ENCODE measurements around the gene S100A12.

S100A12 gene

DNA sequence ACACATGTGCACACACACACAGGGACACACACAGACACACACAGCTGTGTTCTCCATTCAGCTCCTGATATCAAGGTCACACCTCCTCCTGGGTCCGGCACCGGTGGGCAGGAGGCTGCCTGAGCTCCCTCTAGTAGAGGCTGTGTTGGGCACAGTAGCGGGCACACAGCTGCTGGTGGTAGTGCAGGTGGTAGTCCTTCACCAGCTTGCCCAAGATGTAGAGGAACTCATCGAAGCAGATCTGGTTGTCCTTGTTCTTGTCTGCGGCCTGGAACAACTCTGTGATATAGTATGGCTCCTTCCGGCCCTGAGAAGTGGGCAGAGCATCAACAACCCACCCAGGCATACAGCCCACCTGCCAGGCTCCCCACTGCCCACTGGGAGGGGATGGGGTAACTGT, 21.0 kb upstream of the S100A12 start:
- no peak for DNase-seq

DNA sequence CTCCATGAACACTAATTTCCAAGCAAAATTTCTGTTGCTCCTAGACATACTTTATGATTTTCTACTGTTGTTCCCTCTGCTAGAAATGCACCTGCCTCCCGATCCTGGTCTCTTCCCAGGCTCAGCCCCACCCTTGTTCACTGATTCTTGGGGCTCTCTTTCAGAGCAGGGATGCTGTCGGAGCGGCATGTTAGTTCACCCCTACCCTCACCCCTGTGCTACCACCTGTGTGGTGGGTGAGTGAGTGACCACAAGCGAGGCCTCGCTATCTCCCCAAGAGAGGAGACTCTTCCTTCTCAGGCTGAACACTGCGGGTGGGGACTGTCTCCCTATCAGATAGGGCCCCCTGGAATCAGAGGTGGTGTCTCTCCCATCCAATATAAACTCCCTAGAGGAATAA, 20.4 kb upstream of the S100A12 start:
- DNase-seq: no peak

DNA sequence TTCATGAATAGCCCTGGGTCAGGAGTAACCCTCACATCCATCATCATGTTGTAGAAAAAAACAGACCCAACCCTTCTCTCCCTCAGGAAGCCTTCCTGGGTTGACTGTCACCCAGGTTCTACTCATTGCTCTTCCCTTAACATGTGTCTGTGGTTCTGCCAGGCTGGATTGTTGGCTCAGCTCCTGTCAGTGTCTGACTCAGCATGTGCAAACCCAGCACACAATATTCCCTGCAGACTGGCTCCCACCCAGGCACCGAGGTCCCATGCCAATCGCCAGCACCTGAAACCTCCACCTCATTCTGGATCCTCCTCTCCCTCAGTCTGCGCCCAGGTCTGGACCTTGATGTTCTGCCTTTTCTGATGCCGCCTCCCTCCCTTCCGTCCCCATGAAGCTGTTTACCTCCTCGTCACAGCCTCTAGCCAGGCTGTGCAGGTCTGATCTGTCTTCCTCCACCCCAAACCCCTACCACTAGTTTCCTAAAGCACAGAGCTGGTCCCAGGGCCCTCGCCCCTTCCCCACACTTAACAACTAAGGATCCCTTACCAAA, 19.8 kb upstream of the S100A12 start:
- no peak for DNase-seq

DNA sequence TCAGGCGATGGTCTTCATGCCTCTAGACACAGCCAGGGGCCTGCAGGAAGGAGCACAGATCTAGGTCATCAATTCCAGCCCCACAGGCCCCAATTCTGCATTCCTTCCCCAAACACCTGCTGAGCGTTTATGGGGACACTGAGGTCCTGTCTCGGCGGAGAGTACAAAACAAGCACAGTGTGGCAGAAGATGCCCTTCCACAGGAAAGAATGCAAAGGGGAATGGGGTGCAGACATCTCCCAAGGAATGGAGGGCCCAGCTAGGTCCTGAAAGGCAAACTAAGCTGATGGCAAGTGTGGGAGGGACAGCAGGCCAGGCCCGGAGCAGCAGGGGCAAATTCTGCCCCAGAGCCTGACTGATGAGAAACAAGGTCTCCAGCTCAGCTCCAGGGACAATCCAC, 19.0 kb upstream of the S100A12 start:
- DNase-seq: no peak

DNA sequence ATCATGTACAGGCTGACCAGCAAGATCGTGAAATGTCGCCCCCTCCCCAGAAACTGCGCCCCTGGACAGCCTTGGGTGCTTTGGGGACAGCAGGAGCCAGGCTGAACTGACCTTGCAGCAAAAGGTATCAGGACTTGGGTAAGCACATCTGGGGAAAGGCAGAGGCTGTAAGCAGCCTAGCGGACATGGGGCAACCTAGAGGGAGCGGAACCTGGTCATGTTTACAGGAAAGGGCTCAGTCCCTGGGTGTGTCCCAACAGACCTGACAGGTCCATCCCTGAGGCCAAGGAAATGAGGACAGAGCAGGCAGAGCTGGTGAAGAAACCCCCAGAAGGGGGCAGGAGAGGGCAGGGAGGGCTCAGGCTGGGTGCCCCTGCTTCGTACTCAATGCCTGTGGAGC, 18.5 kb upstream of the S100A12 start:
- no peak for DNase-seq

DNA sequence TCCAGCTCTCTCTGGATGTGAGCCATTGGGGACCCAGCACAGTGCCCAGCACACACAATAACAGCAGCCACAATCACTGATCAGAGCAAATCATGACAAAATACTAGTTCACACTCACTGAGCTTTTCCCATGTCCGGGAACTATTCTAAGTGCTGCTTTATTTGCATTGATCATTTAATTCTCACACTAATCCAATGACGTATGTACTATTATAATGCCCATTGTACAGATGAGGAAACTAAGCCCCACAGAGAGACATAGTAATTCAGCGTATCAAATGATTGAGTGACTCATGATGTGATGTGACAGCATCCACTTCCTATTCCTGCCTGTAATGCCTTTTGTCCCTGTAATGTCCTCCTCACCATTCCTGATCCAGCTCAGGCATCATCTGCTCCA, 17.4 kb upstream of the S100A12 start:
- no peak for DNase-seq

DNA sequence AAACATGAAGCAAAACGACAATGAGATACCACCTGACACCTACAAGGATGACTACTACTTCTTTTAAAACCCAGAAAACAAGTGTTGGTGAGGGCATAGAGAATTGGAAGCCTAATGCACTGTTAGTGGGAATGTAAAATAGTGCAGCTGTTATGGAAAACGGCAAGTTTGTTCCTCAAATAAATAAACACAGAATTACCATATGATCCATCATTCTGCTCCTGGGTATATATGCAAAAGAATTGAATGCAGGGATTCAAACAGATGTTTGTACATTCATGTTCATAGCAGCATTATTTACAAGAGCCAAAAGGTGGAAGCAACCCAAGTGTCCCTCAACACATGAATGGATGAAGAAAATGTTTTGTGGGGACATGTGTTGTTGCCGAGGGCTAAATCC, 16.8 kb upstream of the S100A12 start:
- DNase-seq: no peak

DNA sequence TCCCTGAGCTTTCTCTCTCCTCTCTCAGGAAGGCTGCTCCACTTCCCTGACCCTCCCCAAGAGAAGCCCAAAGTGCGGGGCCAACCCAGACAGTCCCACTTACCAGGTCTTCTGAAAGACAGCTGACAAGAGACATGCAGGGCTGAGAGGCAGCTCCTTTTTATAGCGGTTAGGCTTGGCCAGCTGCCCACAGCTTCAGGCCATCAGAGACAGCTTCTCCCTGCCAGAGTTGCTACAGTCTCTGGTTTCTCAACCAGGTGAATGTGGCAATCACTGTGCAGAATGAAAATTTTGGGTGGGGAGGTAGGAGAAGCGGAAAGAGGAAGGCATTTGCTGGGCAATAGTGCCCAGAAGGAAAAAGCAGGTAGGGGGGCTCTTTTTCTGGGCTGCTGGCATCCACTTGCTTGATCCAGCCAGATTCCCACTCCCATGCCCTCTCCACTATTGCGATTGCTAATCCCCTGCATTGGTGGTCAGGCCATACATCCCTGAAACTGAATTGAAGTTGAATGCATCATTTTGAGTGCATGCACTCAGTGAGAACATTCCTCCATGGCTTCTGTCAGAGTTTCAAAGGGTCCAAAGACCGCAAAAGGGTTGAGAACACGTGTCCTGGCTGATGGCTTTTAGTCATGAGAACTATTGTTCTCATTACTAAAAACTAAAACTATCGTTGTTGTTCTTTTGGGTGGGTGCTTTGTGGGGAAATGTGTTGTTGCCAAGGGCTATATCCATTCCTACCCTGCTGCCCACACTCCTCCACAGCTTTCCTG, 15.7 kb upstream of the S100A12 start, which contains the start of gene S100A8:
S100A8 (minus strand) TSS at position 136 of the 773 bp plus-strand sequence. CDS start 538 bp downstream, outside the sequence.
- DNase-seq: no peak

DNA sequence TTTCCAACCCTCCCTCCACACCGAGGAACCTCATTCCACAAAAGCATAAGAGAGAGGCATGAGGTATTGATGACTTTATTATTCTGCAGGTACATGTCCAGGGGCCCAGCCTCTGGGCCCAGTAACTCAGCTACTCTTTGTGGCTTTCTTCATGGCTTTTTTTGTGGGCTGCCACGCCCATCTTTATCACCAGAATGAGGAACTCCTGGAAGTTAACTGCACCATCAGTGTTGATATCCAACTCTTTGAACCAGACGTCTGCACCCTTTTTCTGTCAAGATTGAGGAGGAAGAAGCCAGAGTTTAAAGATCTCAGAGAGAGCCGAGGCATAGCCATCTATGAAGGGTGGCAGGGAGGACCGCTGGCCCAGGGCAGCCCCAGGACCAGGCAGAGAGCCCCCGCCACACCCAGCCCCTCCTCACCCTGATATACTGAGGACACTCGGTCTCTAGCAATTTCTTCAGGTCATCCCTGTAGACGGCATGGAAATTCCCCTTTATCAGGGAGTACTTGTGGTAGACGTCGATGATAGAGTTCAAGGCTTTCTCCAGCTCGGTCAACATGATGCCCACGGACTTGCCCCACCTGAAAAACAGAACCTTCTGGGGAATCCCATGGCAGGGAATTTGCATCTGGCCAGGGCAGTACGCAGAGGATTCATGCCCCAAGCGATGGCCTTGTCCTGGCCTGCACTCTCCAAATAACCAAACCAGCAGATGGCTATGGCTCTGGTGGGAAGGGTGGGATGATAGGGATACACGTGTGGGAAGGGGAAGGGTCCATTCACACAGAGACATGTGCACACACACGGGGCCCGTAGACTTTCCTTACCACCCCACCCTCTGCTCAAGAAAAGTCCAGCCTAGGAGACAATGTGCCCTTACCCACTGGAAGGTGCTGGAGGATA, 14.8 kb upstream of the S100A12 start:
- DNase-seq: no peak

DNA sequence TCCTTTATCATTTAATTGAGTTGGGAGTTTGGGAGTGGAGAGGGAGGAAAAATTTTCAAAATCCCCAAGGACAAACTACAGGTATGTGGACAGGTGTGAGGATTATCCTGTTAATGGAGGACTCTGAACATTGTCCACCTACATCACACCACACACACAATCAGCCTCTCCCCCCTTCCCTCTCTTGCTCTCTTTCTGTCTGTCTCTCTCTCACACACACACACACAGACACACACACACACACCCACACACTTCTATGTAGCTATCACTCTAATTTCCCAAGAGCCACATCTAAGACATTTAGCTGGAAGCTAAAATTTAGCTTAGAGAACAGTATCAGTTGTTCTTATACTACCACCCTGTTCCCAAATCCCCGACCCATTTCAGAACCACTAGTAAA, 14.0 kb upstream of the S100A12 start:
- no peak for DNase-seq

DNA sequence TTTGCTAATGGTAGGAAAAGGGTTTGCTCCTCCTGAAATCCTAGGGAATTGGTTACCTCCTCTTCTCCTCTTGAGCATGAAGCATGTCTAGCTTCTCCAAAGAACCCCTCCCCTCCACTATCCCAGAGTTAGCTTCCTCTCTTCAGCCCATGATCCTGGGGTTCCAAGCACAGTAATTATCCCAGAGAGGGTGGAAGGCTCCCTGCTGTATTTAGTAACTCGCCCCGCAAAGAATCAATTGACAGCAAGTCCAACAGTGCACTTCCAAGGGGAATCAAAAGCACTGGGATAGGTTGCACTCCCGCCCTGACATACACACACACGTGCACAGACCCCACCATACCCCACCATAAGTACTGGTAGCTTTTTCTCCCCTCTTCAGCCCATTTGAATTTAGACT, 12.4 kb upstream of the S100A12 start:
- no peak for DNase-seq

DNA sequence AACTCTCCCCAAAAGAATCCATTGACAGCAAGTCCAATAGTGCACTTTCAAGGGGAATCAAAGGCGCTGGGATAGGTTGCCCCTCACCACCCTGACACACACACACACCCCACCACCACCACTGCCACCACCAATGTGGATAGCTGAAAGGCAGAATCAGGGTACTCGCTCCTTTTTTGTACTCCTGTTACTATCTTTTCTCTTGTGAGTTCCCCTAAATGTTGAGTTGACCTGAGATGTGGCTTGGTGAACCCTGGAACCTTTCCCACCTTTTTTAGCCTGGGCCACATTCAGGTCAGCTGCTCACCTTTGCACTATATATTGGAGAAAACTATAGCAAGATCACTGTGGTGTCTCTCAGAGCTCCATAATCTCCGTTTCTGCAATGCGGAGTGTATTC, 11.6 kb upstream of the S100A12 start:
- DNase-seq: no peak

DNA sequence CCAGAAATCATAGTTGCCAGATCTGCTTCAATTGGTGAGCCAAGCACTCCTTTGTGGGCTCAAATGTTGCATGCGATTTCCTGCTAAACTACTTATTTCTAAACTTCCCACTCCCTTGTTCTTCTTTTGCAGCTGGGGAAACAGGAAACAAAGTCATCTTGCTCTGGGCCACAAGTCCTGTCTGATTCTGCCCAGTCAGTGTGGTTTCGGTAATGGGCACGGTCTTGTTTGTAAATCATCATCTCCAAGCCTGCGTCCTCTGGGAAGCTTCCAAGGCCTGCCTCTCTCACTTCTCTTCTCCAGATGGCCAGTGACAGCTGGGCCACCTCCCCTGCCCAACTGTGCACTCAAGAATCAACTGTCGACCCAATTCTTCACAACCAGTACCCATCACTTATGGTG, 11.1 kb upstream of the S100A12 start:
- no peak for DNase-seq

DNA sequence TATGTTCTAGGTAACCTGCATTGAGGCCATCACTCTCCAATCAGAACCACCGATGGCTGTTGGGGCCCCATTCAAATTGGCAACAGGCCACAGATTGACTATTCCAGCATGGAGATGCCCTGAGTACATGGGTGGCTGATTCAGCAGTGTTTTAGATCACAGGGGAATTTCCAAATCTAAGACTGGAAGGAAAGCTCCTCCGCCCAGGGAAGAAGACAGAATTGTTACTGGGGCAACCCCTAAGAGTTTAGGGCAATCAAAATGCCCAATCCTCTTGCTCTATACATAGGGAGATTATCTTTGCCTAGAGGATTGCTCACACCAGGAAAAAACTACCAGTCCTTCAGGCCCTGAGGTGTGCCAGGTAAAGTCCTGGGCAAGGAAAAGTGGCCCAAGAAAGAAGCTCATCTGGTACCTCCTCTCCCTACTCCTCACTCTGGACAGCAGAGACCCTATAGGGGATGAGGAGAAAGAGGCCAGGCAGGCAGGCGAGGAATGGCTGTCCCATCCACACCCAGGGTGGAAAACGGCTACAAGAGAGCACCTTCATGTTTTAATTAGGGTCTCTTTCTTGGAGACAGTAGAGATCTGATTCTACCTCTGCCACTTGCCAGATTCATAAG, 9.6 kb upstream of the S100A12 start:
- DNase-seq: no peak

DNA sequence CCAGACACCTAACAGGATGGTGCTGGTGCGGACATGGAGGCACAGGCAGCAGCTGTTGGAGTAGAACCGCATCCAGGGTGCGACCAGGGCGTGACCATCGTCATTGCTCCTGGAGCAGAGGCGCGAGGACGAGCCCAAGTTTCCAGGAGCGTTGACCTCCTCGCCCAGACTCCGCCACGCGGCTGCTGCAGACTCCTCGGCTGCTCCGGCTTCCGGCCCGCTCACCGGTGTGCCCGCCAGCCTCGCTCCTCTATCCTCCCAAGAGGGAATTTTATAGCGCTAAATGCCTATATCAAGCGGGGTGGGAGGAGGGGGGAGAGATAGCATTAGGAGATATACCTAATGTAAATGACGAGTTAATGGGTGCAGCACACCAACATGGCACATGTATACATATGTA, 5.3 kb upstream of the S100A12 start:
- no peak for DNase-seq

DNA sequence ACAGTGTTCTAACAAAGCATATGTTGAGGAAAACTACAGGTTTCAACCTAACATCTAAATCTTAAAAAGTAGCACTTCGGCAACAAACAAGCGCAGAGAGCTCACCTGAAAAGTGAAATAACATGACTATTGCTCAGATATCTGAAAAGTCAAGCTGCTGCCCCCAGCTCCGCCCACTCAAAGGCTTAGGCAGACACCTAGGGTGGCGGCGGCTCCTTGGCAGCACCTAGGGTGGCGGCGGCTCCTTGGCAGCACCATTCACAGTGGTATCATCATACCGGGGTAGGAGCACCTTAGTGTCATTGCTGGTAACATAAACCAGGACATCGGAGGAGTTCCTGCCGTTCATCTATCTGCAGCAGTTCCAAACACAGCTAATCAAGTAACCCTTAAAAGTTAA, 4.2 kb upstream of the S100A12 start:
- no peak for DNase-seq

DNA sequence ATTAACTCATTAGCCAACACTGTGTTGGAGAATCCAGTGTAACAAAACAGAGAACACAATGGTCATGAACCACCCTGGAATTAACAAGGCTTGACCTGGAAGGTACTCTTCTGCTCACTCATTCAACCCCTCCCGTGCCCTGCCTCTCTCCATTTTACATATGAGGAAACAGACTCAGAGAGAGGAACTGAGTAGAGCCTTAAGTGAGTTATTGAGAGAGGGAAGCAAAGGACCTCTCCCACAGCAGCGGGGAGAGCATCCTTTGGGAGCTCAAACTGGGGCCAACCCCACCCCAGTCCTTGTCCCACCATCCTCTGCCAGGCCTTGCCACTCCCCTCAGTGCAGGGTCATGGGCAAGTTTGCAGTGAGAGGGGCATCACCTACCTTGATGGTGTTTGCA, 1.4 kb downstream of the S100A12 start:
- no peak for DNase-seq

DNA sequence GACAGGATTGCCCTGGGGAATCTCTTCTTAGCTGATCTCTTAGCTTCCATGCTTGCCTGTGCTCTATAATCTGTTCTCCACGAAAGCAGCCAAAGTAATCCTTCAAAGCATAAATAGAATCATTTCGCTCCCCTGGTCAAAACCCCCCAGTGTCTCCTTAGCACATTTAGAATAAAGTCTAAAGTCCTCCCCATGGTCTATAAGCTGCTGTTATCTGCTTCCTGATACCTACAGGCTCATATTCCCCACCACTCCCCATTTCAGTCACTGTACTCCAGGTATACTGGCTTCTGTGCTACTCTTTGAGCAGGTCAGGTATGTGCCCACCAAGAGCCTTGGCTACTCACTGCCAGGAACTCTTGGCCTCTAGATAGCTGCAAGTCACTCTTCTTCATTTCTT, 2.9 kb downstream of the S100A12 start:
- DNase-seq: no peak

DNA sequence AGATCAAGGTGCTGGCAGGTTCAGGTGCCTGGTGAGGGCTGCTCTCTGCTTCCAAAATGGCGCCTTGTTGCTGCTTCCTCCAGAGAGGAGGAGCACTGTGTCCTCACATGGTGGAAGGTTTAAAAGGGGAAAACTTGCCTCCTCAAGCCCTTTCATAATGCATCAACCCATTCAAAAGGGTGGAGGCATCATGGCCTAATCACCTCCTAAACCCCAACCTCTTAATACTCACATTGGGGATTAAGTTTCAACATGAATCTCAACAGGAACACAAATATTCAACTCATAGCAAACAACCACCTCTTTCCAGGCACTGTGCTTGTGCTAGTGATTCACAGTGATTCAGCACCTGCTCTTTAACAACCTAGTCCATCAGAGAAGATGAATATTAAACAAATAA, 4.2 kb downstream of the S100A12 start:
- no peak for DNase-seq

DNA sequence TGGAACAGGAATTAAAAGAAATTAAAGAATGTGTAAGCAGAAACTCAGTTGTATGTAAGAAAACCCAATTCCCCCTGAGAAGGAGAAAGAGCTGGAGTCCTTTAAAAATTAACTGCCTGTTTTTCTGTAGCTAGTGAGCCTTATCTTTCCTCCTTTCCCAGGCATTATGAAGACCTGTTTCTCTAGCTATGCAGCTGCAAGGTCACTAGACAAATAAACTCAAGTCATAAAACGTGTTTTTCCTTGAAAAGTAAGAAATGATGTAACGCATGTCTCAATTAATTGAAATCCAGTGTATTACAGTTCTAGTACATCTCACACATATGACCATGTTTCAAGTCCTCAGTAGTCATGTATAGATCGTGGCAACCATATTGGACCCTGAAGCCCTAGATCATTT, 5.3 kb downstream of the S100A12 start:
- DNase-seq: no peak

DNA sequence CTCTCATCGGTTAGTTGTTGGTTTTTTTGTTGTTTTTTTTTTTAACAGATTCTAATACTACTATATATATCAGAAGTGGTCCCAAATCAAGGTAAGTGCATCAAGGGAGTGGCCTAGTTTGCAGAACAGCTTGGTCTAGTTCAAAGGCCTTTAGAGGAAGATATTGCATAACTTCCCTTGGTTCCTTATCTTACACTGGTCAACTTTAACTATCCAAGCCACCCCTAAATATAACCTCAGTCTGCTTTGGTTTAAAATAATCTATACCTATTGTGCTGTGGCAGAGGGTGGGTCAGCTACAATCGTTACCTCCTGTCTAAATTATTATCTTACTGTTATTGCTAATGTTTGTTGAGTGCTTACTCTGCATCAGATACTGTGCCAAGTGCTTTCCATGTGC, 6.9 kb downstream of the S100A12 start:
- no peak for DNase-seq

DNA sequence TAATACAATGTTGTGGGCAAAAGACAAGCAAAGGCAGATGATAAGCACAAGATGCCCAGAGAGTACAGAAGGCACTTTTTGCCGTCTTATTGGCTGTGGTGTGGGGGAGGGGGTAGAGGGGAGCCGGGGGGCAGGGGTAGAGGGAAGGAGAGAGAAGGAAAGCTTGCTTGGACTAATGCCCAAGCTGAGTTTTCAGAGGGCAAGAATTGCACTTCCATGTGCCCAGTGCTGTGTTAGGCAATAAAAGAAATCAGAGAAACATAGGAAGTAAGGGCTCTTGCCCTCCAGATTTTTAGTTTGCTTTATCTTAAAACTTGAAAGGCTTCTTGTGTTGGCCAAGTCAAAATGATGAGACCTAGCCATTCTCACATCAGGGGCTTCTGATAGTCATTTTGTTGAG, 8.3 kb downstream of the S100A12 start:
- no peak for DNase-seq

DNA sequence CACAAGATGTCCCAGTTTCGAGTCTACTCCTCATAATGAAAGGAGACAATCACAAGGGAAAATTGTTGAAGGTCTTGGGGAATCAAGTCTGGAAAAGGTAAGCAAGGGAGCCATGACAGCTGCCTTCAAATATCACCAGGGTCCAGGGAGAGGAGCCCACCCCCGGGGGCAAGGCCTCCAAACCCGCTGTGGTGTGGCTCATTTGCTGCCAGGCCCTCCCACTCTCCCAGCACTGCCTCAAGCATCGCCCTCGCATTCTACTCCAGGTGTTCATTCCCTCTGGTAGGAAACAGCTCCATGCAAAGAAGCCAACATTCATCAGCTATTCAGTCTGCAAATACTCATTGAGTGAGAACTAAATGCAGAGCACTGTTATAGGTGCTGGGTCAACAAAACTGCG, 9.2 kb downstream of the S100A12 start:
- DNase-seq: no peak

DNA sequence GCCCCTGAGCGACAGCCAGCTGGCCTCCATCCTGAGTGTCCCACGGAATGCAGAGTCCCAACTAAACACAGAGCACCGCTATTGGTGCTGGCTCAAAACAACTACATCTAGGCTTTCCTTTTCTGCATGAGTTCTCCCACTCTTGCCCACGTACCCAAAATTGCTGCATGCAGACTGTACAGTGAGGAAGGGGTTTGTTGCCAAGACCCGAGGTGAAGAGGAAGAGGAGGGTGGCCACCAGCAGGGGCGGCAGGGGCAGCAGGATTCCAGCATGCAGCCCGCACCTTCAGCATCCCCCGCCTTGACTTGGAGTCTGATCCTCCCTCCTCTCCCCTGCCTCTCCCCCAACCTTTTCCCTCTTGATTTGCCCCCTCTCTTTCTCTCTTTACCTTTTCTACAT, 9.7 kb downstream of the S100A12 start:
- DNase-seq: no peak

Data from NCI-H2227 treated with DMSO at 0.1 percent for 48 hours (cell line).